Upper lobe of right lung (tissue), 1 donor: ENCODE measurements around the gene C11orf91. TPM values are rescaled to one million over a fixed set of nuclear protein-coding genes. Genes with fewer than 3 reads are reported as not detected.

Experiments
- ATAC-seq: fragments of 200-7000 bp; cut with Tn5 transposase; one replicate; pipeline ENCODE4 v1.9.1; 2020; ENCODE audit warnings: mild to moderate bottlenecking, moderate library complexity
- DNase-seq: peaks from one replicate; pipeline ENCODE4 v3.0.0-alpha.2; 2020
- H3K27ac ChIP-seq: fragments of 200-600 bp; one replicate; pipeline ENCODE4 v1.8.0; 2022
- H3K27me3 ChIP-seq: fragments of 200-600 bp; one replicate; pipeline ENCODE4 v1.8.0; 2022; ENCODE audit warnings: mild to moderate bottlenecking
- H3K36me3 ChIP-seq: fragments of 200-600 bp; one replicate; pipeline ENCODE4 v1.8.0; 2022
- H3K4me1 ChIP-seq: fragments of 200-600 bp; one replicate; pipeline ENCODE4 v1.8.0; 2022
- H3K4me3 ChIP-seq: fragments of 200-600 bp; one replicate; pipeline ENCODE4 v1.8.0; 2022; ENCODE audit warnings: mild to moderate bottlenecking
- H3K9me3 ChIP-seq: fragments of 200-600 bp; one replicate; pipeline ENCODE4 v1.8.0; 2022
- intact Hi-C: fragments of 100-400 bp; cut with DNase I; formaldehyde crosslinking; loops from one replicate; pipeline ENCODE4 v1.11.0; 2022
- total RNA-seq: library from RNA; stranded (reverse); fragmentation: NEBNext Ultra II Directional; extraction: Animal tissue kit (Norgen Biotek cat#: 25700); gene quantifications from one replicate; pipeline ENCODE4 v1.2.1, GENCODE V29; 2021
- TF ChIP-seq, protein P1 (sequence below): fragments of 200-600 bp; IDR thresholded peaks from one replicate; pipeline ENCODE4 v1.8.0; 2022; ENCODE audit warnings: antibody characterized with exemption
- donor health status: DM: no; HTN: yes; CAD: no; lungs with severe emphysema.

C11orf91 gene
- total RNA-seq, 1 donor from 2014 or later: 1.5 TPM

DNA sequence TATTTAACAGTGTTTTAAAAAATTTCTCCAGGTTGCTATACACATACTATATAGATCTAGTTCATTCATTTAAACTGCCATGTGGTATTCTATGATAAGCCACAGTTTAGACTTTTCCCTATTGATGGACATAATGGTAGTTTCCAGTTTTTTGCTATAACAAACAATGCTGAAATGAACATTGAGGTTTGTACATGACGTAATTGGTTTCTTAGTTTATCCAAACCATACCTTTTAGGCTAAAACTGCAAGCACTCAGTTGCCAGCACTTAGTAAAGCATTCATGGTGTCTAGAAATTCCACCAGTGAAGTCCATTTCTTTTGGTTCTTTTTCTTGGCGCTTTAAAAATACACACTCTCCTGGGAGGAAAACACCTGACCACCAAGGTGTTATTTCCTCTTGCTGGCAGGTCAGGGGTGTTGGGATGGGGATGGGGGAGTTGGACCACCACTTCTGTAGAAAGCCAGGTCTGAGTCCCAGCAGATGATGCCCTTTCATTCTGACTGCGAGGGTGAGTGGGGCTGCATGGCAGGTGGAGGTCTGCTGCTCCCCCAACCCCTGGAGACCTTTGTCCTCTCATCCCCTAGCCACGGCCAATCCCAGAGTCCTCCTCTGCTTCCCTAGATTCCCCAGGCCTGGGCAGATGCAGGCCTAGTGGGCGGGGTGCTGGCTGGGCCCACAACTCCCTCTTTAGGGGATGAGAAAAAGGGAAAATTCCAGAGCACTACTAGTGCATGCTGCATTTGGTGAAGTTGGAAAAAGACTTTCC is 41.1 kb downstream of the C11orf91 start:
- no peaks in the 10 kb centered on the region for H3K4me1 ChIP-seq
- no peaks in the 10 kb centered on the region for H3K9me3 ChIP-seq
- no peak overlapping the region for H3K4me3 ChIP-seq
- DNase-seq (no peak), ATAC-seq (no peak)
- no peaks in the 10 kb centered on the region for H3K27me3 ChIP-seq
- no peaks in the 10 kb centered on the region for H3K36me3 ChIP-seq
- intact Hi-C loops: no loop called here
- TF ChIP-seq, protein P1, sequence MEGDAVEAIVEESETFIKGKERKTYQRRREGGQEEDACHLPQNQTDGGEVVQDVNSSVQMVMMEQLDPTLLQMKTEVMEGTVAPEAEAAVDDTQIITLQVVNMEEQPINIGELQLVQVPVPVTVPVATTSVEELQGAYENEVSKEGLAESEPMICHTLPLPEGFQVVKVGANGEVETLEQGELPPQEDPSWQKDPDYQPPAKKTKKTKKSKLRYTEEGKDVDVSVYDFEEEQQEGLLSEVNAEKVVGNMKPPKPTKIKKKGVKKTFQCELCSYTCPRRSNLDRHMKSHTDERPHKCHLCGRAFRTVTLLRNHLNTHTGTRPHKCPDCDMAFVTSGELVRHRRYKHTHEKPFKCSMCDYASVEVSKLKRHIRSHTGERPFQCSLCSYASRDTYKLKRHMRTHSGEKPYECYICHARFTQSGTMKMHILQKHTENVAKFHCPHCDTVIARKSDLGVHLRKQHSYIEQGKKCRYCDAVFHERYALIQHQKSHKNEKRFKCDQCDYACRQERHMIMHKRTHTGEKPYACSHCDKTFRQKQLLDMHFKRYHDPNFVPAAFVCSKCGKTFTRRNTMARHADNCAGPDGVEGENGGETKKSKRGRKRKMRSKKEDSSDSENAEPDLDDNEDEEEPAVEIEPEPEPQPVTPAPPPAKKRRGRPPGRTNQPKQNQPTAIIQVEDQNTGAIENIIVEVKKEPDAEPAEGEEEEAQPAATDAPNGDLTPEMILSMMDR: no peak
- no peak overlapping the region for H3K27ac ChIP-seq

DNA sequence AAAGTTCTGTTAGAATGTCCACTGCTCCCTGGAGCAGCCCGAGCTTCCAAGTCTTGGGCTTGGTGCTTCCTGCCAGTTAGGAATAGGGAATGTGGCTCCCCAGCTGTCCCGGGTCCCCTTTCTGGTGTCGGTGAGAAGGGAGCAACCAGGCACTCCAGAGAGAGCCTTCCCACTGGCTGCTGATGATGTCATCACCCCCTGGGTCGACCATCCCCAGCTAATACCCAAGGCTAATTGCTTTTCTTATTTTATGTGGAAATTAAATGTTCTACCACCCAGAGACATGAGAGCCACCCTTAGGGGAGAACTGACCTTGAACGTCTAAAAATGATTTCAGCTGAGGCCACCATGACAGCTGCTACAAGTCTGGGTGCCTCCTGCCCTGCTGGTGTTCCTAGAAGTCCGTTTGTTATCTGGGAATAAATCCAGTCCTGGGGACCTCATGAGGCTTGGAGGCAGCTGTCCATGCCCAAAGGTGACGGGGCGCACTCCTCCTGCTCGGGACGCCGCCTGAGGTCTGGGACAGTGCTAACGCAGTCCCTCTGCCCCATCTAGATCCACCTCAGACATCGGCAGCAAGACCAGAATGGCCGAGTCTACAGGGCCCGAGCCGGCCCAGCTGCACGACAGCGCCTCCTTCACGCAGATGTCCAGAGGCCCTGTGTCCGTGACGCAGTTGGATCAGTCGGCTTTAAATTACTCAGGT is 42.3 kb downstream of the C11orf91 start:
- TF ChIP-seq, protein P1: no peak
- ATAC-seq (no peak), DNase-seq (no peak)
- intact Hi-C loops: no loop called here
- no peak overlapping the region for H3K4me3 ChIP-seq
- no peak overlapping the region for H3K27ac ChIP-seq
- H3K27me3 ChIP-seq: no peaks in the 10 kb centered on the region
- no peaks in the 10 kb centered on the region for H3K36me3 ChIP-seq
- H3K9me3 ChIP-seq: no peaks in the 10 kb centered on the region
- no peaks in the 10 kb centered on the region for H3K4me1 ChIP-seq

DNA sequence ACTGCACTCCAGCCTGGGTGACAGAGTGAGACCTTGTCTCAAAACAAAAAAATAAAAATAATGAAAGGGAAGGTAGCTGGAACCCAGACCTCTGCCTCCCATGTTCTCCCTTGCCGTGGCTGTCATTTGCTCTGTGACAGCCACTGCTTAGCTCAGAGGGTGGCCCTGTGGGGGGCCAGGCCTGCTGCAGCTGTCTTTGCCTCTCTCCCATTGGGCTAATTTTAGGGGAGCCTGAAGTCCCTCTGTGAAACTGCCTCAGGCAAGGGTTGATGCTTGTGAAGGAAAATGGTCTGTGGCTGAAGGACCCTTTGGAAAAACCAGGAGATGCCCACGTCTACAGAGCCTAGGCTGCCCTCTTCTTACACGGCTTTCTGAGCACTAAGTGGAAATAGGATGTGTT is 42.9 kb downstream of the C11orf91 start:
- no peaks in the 10 kb centered on the region for H3K9me3 ChIP-seq
- intact Hi-C loops: no loop called here
- no peaks in the 10 kb centered on the region for H3K36me3 ChIP-seq
- ATAC-seq (no peak), DNase-seq (no peak)
- H3K4me3 ChIP-seq: no peak overlapping the region
- H3K27ac ChIP-seq: no peak overlapping the region
- H3K27me3 ChIP-seq: no peaks in the 10 kb centered on the region
- TF ChIP-seq, protein P1: no peak
- H3K4me1 ChIP-seq: no peaks in the 10 kb centered on the region

DNA sequence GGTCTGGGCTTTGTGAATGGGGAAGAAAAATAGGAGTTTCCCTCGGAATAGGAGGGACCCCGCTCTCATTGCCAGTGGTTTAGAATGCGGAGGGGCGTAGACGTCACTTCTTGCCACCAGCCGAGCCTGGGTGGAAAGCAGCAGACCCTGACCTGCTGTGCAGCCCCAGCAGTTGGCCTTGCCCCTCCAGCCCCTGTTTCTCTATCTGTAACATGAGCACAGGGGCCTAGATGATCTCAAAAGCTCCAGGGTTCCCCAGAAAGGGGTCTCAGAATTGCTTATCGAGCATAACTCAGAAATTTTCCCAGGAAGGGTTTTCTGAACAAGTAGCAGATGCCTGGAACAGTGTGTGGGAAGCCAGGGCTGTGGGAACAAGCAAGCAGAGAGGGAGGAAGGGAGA is 43.9 kb downstream of the C11orf91 start:
- TF ChIP-seq, protein P1: no peak
- no peaks in the 10 kb centered on the region for H3K27me3 ChIP-seq
- ATAC-seq (no peak), DNase-seq (no peak)
- no peaks in the 10 kb centered on the region for H3K4me1 ChIP-seq
- intact Hi-C loops: no loop called here
- no peaks in the 10 kb centered on the region for H3K9me3 ChIP-seq
- H3K27ac ChIP-seq: no peak overlapping the region
- H3K36me3 ChIP-seq: no peaks in the 10 kb centered on the region
- no peak overlapping the region for H3K4me3 ChIP-seq

DNA sequence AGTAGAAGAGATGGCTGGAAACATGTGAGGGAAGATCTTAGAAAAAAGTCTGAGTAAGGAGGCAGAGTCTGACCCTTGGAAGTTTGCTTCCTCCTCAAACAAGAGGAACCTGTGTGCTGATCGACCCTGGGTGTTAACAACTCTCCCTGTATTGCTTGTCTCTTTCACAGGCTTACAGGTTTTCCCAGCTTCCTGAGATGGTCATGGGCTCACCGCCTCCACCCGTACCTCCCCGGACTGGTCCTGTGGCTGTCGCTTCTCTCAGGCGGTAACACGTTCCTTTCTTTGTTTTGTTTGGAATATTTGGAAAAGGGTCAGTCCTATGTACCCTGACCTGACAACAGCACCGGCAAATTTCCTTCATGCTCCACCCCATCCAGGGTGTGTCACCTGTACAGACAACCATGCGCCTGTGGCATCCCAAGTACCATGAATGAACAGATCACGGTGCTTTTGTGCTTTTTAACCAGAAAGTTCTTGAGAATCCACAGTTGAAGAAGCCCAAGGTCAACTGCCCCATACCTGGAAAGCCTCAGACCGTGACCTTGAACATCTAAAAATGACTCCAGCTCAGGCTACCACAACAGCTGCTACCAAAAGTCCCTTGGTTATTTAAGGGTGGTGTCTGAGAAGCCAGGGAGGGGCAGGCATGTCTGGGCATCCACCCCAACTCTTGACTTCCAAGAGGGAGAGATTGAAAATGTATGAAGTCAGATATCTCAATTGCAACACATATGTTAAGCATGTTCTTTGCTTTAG is 44.6 kb downstream of the C11orf91 start:
- H3K27ac ChIP-seq: no peak overlapping the region
- TF ChIP-seq, protein P1: no peak
- no peaks in the 10 kb centered on the region for H3K4me1 ChIP-seq
- intact Hi-C loops: no loop called here
- no peak for ATAC-seq
- no peaks in the 10 kb centered on the region for H3K27me3 ChIP-seq
- no peak for DNase-seq
- H3K36me3 ChIP-seq: no peaks in the 10 kb centered on the region
- H3K9me3 ChIP-seq: no peaks in the 10 kb centered on the region
- no peak overlapping the region for H3K4me3 ChIP-seq
